Measurements from ENCODE around the gene FA2H. TPM values are rescaled to one million over a fixed set of nuclear protein-coding genes. Genes with fewer than 3 reads are reported as not detected.

FA2H gene
- total RNA-seq, 2 experiments from 2014 or later, result not detected

GRCh38 chr16:74700438-74701225, 74.0 kb downstream of the FA2H start, which contains the start of gene MLKL:
Gene MLKL (minus strand): TSS chr16:74700862. CDS start chr16:74695757, 5,105 bp downstream.
- intact Hi-C loops (cut with micrococcal nuclease), result loop anchor here (10.0 kb wide), 1 partner anchor 154 kb away; no protein-coding TSS in a partner anchor
- ATAC-seq, result peak; percentile 71
- H3K4me3 Mint-ChIP-seq, result peak within 1 kb of the TSS; percentile 86
- DNase-seq, result peak; percentile 80
- no peaks in the 10 kb centered on the region for H3K27me3 Mint-ChIP-seq
- no peak for TF ChIP-seq CTCF (IDR thresholded peaks at IDR 0.05)
- no peaks in the 10 kb centered on the region for H3K9me3 Mint-ChIP-seq
- ChIA-PET POLR2A (interaction anchor here (0.6 to 5.2 kb wide), 12 partner anchors 10 to 831 kb away, joined by 3 to 51 read pairs (median 4); partner anchors contain the start of genes PSMD7 and RFWD3), CTCF (interaction anchor here (0.5 to 3.9 kb wide), 8 partner anchors 9 to 402 kb away, joined by 3 to 17 read pairs (median 6); partner anchors contain the start of genes GLG1 and RFWD3)
- H3K36me3 Mint-ChIP-seq (ENCODE audit: low read depth), result peaks cover 16% of the 10 kb centered on the region
- H3K27ac Mint-ChIP-seq, result peak within 1 kb of the TSS; percentile 97
- H3K4me1 Mint-ChIP-seq (ENCODE audit: low read depth), result peaks cover 51% of the 10 kb centered on the region

GRCh38 chr16:74700116-74700437, 74.5 kb downstream of the FA2H start:
- peak; percentile 12 for ATAC-seq
- H3K4me1 Mint-ChIP-seq (ENCODE audit: low read depth), result peaks cover 51% of the 10 kb centered on the region
- ChIA-PET POLR2A (interaction anchor here (0.6 to 5.2 kb wide), 10 partner anchors 9 to 830 kb away, joined by 3 to 51 read pairs (median 4); partner anchors contain the start of genes PSMD7 and RFWD3), CTCF (interaction anchor here (0.5 to 3.9 kb wide), 7 partner anchors 10 to 401 kb away, joined by 3 to 17 read pairs (median 4); partner anchors contain the start of genes GLG1 and RFWD3)
- peak overlapping the region; percentile 97 for H3K27ac Mint-ChIP-seq
- peaks cover 22% of the 10 kb centered on the region for H3K36me3 Mint-ChIP-seq (ENCODE audit: low read depth)
- intact Hi-C loops (cut with micrococcal nuclease), result loop anchor here (10.0 kb wide), 1 partner anchor 155 kb away; no protein-coding TSS in a partner anchor
- no peak for TF ChIP-seq CTCF (IDR thresholded peaks at IDR 0.05)
- H3K9me3 Mint-ChIP-seq, result no peaks in the 10 kb centered on the region
- peak overlapping the region; percentile 86 for H3K4me3 Mint-ChIP-seq
- peak; percentile 52 for DNase-seq
- H3K27me3 Mint-ChIP-seq, result no peaks in the 10 kb centered on the region

DNA sequence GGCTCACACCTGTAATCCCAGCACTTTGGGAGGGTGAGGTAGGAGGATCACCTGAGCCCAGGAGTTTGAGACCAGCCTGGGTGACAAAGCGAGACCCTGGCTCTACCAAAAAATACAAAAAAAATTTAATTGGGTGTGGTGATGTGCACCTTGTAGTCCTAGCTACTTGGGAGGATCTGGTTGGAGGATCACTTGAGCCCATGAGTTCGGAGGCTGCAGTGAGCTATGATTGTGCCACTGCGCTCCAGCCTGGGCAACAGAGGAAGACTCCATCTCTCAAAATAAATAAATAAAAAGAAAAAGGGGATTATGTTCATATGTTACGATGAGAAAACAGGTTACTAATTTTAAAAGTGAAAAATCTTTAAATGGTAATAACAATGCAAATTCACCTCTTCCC, 75.0 kb downstream of the FA2H start:
- Mint-ChIP-seq H3K27me3 (no peaks in the 10 kb centered on the region), H3K9me3 (no peaks in the 10 kb centered on the region), H3K36me3 (ENCODE audit: low read depth) (peaks cover 23% of the 10 kb centered on the region), H3K4me3 (peak overlapping the region; percentile 86), H3K27ac (peak overlapping the region; percentile 68), H3K4me1 (ENCODE audit: low read depth) (peaks cover 48% of the 10 kb centered on the region)
- CTCF ChIA-PET, result interaction anchor here (0.9 to 3.9 kb wide), 5 partner anchors 10 to 163 kb away, joined by 3 to 17 read pairs (median 14); partner anchors contain the start of gene GLG1
- TF ChIP-seq CTCF (IDR thresholded peaks at IDR 0.05), result no peak
- intact Hi-C loops (cut with micrococcal nuclease), result loop anchor here (10.0 kb wide), 1 partner anchor 155 kb away; no protein-coding TSS in a partner anchor
- DNase-seq (peak; percentile 27), ATAC-seq (no peak)
- POLR2A ChIA-PET, result interaction anchor here (0.6 to 5.2 kb wide), 10 partner anchors 9 to 830 kb away, joined by 3 to 51 read pairs (median 4); partner anchors contain the start of genes PSMD7 and RFWD3

DNA sequence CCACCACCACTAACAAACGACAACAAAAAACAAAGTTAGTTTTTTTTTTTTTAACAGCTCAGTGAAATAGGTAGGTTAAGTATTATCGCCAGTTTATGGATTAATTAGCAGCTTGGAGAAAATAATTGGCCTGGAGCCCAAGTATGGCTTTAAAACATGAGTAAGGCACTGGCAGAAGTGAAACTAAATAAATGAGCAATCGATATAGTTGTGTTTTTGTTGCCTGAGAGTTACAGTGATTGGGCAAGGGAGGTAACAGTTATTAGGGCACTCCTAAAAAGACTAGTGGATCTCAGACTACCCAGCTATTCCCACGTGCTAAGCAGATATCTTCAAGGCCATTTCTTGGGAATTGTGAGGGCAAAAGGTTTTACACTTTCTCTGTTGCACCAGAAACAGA, 76.4 kb downstream of the FA2H start:
- intact Hi-C loops (cut with micrococcal nuclease), result no loop called here
- H3K4me3 Mint-ChIP-seq, result peak overlapping the region; percentile 86

More for the DNA sequence above, 76.4 kb downstream of the FA2H start:
- Mint-ChIP-seq H3K9me3 (no peaks in the 10 kb centered on the region), H3K36me3 (ENCODE audit: low read depth) (peaks cover 29% of the 10 kb centered on the region), H3K27ac (peak overlapping the region; percentile 80), H3K4me1 (ENCODE audit: low read depth) (peaks cover 45% of the 10 kb centered on the region), H3K27me3 (no peaks in the 10 kb centered on the region)
- ChIA-PET POLR2A (interaction anchor here (0.6 to 5.2 kb wide), 5 partner anchors 7 to 164 kb away, joined by 3 to 51 read pairs (median 3); partner anchors contain the start of gene RFWD3), CTCF (interaction anchor here (0.7 to 3.9 kb wide), 2 partner anchors 12 to 165 kb away, joined by 5 to 17 read pairs; no protein-coding TSS in a partner anchor)
- ATAC-seq (no peak), DNase-seq (no peak)
- TF ChIP-seq CTCF (IDR thresholded peaks at IDR 0.05), result no peak

All from activated CD8-positive, alpha-beta T cell treated with anti-CD3 and anti-CD28 coated beads for 36 hours (primary cell).